HEK293T (cell line): ENCODE measurements around the gene SAYSD1.

Source experiments
- ELF4 ChIP-seq: fragments of 450-650 bp; IDR thresholded peaks from 2 replicates; pipeline ENCODE4 v1.6.1; 2017; ENCODE audit warnings: antibody characterized with exemption
- FOXK2 ChIP-seq: fragments of 450-650 bp; IDR thresholded peaks from 2 replicates; pipeline ENCODE4 v1.6.1; 2016; ENCODE audit warnings: mild to moderate bottlenecking
- FOXM1 ChIP-seq: fragments of 450-650 bp; IDR thresholded peaks from 2 replicates; pipeline ENCODE4 v1.6.1; 2017; ENCODE audit warnings: mild to moderate bottlenecking, borderline replicate concordance
- TARDBP ChIP-seq: fragments of 450-650 bp; IDR thresholded peaks from 2 replicates; pipeline ENCODE4 v1.6.1; 2016

DNA sequence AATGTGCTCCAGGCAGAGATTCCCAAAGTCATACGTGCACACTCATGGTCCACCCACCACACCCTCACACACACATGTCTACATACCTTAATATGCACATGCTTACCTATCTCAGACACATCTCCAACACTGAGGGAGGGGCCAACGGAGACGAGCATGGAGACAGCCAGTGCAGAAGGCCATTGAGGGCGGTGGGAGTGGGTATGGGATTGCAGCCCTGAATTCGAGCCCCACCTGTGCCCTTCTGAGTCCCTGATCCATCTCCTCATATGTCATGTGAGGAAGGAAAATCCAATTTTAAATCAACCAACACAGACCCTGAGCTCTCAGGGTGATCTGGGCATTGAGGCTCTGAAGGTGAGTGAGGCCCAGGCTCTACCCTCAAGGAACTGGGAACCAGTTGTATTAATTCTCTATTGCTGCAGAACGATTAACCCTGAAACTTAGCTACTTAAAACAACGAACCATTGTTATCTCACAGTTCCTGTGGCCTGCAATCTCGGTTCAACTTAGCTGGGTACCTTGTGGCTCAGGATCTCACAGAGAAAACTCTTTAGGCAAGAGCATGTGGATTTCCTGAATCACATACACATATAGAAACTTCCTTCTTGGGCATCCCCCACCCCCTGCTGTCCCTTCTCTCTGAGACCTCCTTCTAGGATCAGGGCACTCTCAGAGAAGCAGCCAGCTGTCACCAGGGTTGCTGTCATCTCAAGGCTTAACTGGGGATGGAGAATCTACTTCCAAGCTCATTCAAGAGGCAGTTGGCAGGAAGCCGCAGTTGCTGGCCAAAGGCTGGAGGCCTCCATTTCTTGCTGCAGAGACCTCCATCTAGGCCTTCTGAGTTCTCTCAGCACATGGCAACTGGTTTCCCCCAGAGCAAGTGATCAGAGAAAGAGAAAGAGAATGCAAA is 38.1 kb downstream of the SAYSD1 start:
- TF ChIP-seq TARDBP (no peak), FOXK2 (no peak), ELF4 (no peak), FOXM1 (no peak)
